ENCODE data around the gene CARD11.

The CARD11 gene

GRCh38 chr7:2912684-2913439, 130.8 kb downstream of the CARD11 start:
- peaks cover 10% of the 10 kb centered on the region for H3K4me1 Mint-ChIP-seq
- no peaks in the 10 kb centered on the region for H3K9me3 Mint-ChIP-seq
- H3K36me3 Mint-ChIP-seq (ENCODE audit: low read depth): no peaks in the 10 kb centered on the region
- H3K4me3 Mint-ChIP-seq: no peak overlapping the region
- H3K27me3 Mint-ChIP-seq (ENCODE audit: low read depth, poor library complexity): peaks cover 20% of the 10 kb centered on the region
- TF ChIP-seq, protein P1, sequence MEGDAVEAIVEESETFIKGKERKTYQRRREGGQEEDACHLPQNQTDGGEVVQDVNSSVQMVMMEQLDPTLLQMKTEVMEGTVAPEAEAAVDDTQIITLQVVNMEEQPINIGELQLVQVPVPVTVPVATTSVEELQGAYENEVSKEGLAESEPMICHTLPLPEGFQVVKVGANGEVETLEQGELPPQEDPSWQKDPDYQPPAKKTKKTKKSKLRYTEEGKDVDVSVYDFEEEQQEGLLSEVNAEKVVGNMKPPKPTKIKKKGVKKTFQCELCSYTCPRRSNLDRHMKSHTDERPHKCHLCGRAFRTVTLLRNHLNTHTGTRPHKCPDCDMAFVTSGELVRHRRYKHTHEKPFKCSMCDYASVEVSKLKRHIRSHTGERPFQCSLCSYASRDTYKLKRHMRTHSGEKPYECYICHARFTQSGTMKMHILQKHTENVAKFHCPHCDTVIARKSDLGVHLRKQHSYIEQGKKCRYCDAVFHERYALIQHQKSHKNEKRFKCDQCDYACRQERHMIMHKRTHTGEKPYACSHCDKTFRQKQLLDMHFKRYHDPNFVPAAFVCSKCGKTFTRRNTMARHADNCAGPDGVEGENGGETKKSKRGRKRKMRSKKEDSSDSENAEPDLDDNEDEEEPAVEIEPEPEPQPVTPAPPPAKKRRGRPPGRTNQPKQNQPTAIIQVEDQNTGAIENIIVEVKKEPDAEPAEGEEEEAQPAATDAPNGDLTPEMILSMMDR (IDR thresholded peaks at IDR 0.05): no peak
- no peak overlapping the region for H3K27ac Mint-ChIP-seq
- no peak for DNase-seq

- H3K4me1 Mint-ChIP-seq: peaks cover 12% of the 10 kb centered on the region
- H3K9me3 Mint-ChIP-seq: no peaks in the 10 kb centered on the region
- peaks cover 8% of the 10 kb centered on the region for H3K27me3 Mint-ChIP-seq (ENCODE audit: low read depth, poor library complexity)
- no peak for DNase-seq
- H3K36me3 Mint-ChIP-seq (ENCODE audit: low read depth): no peaks in the 10 kb centered on the region
- H3K27ac Mint-ChIP-seq: no peak overlapping the region
- H3K4me3 Mint-ChIP-seq: no peak overlapping the region
- TF ChIP-seq, protein P1 (IDR thresholded peaks at IDR 0.05): no peak
Measured at GRCh38 chr7:2911466-2911865, 132.2 kb downstream of the CARD11 start.

GRCh38 chr7:2909471-2910039, 134.1 kb downstream of the CARD11 start:
- H3K9me3 Mint-ChIP-seq: no peaks in the 10 kb centered on the region
- H3K27me3 Mint-ChIP-seq (ENCODE audit: low read depth, poor library complexity): peaks cover 5% of the 10 kb centered on the region
- TF ChIP-seq, protein P1 (IDR thresholded peaks at IDR 0.05): no peak
- no peak for DNase-seq
- peaks cover 31% of the 10 kb centered on the region for H3K4me1 Mint-ChIP-seq
- H3K27ac Mint-ChIP-seq: no peak overlapping the region
- H3K4me3 Mint-ChIP-seq: no peak overlapping the region
- H3K36me3 Mint-ChIP-seq (ENCODE audit: low read depth): no peaks in the 10 kb centered on the region

DNA sequence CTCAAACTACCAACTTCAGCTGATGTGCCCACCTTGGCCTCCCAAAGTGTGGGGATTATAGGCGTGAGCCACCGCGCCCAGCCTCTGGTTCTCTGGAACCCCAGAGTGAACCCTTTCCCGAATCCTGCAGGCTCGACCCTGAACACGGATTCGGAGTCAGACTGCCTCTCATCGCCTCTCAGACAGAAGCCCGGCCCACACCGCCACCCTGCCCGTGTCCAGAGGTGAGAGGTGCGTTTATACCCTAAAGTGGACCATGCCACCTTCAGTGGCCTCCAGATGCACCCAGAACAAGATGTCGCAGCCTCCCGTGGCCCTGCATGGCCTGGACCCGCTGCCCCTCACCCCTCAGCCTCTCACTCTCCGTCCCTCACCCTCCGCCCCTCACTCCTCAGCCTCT, 134.6 kb downstream of the CARD11 start:
- Mint-ChIP-seq H3K9me3 (no peaks in the 10 kb centered on the region), H3K36me3 (ENCODE audit: low read depth) (no peaks in the 10 kb centered on the region), H3K27ac (no peak overlapping the region), H3K4me3 (no peak overlapping the region), H3K4me1 (peaks cover 36% of the 10 kb centered on the region), H3K27me3 (ENCODE audit: low read depth, poor library complexity) (peaks cover 5% of the 10 kb centered on the region)
- DNase-seq: no peak
- TF ChIP-seq, protein P1 (IDR thresholded peaks at IDR 0.05): no peak

DNA sequence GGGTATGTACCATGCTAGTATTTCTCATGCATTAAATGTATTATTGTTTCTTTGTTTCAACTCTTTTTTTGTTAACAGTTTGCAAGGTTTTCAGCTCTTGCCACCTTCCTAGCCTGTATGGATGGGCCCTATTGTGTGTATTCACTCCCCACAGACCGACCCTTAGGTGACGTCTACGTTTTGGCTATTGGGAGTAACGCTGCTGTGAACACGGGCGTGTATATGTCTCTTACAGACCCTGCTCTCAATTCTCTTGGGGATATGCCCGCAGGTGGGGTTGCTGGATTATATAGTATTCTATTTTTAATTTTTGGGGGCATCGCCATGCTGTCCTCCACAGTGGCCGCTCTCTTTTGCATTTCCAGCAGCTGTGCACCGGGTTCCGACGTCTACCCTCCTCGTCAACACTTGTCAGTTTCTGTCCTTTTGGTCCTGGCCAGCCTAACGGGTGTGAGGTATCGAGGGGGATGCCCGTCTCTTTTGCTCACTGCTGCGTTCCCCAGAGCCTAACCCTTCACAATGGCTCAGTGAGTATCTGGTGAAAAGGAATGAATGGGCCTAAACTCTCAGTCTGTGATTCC, 135.5 kb downstream of the CARD11 start:
- Mint-ChIP-seq H3K27ac (no peak overlapping the region), H3K36me3 (ENCODE audit: low read depth) (no peaks in the 10 kb centered on the region), H3K4me1 (peaks cover 43% of the 10 kb centered on the region), H3K27me3 (ENCODE audit: low read depth, poor library complexity) (peaks cover 5% of the 10 kb centered on the region), H3K4me3 (no peak overlapping the region), H3K9me3 (no peaks in the 10 kb centered on the region)
- TF ChIP-seq, protein P1 (IDR thresholded peaks at IDR 0.05): no peak
- DNase-seq: no peak

Data from nephron progenitor cell (in vitro differentiated cells).